Amygdala (tissue), 56 donors: ENCODE results near the gene P2RY2.
A peak's percentile ranks its signal among the peaks of the same experiment; 100 is the strongest.

Experiments used
- DNase-seq, 56 donors: peaks; one replicate each; lab custom pipeline; 2025; lab: John Stamatoyannopoulos, UW

Gene P2RY2

DNA sequence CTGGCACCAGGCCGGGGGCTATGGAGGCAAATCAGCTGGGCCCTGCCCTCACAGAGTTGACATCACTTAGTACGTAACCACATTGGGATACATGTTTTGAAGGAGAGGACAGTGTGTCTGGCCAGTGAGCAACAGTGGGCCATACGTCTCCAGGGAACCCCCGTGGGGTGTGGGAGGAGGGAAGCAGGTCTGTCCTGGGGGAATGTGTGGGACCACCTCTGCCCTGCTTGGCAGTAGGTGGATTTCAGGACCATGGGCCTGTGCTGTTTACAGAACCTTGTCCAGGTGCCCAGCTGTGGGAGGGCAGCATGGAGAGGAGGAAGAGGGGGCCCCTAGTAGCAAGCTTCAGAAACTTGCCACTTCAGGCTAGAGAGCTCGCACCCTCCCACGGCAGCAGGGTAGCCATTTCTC, 21.0 kb downstream of the P2RY2 start:
- DNase-seq: no peak

- no peak for DNase-seq
Measured at GRCh38 chr11:73239571-73240189, 21.6 kb downstream of the P2RY2 start.

- no peak for DNase-seq
Measured at GRCh38 chr11:73240190-73240781, 22.2 kb downstream of the P2RY2 start.

DNA sequence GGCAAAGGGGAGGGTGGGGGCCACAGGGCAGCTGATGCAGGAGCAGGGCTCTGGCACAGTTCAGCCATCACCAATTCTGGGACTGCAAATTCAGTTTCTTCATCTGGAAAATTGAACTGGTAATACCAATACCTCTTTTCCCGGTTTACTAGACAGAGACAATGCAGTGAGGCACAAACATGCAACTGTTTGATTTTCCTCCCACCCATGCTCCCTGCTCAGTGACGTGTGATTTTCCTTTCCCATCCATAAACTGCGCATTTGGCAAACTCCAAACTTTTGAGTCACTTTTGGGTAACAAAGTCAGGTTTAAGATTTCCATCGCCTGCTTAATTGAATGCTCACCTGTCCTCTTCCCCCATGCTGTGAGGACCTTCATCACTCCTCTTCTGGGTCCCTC, 23.2 kb downstream of the P2RY2 start:
- DNase-seq: no peak

DNA sequence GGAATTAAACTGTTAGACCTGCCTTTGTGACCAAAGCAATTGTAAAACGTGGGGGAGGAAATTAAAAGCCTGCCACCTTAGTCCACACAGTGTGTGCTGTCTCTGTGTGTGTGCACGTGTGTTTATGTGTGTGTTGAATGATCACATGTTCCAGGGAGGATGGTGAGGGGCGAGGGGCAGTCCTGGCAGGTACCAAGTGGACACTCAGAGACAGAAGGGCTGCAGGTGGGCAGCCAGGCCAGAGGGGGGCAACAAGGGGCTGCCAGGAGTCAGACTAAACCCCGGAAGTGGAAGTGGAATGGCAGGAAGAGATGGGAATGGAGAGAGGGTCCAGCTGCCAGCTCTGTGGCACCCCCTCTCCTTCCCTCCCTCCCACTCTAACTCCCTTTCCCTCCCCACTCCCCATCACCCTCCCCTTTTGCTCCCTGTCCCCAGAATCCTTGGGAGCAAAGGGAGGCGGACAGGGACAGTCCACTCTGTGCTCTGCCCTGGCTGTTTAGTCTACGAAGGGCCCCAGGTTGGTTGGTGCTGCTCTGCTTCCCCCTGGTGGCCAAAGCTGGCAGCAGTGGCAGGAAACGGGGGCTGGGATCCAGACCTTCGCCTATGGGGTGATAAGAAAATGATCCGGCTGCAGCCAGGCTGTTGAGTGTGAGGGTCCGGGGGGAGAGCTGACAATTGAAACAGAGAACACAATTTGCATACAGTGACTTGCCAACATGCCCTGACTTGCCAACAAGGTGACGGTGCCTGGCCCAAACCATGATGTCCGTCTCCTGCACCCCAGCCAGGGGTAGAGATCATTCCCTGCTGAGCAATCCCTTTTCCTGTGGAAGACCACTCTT, 24.4 kb downstream of the P2RY2 start:
- DNase-seq: peak in 48 of 56 donors; percentile 6 to 81 (median 51)

GRCh38 chr11:73243093-73243485, 25.0 kb downstream of the P2RY2 start:
- no peak for DNase-seq

- DNase-seq: no peak
Measured at GRCh38 chr11:73244589-73245240, 26.6 kb downstream of the P2RY2 start.

DNA sequence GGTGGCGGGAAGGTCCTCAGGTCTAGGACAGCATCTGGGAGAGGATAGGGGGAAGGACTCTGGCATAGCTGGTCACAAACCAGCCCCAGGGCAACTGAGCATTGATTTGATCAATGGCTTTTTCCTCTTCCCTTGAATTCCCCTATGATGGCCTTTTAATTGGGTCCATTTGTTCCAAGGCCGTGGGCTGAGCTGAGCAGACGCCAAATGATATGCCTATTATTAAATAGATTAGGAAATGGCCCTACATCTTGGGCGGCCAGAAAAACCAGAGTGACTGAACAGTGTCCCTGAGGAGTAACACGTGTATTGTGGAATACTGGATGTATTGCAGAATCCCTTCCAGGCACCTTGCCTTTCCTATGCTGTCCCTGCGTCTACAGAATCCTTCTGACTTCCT, 27.4 kb downstream of the P2RY2 start:
- no peak for DNase-seq

DNA sequence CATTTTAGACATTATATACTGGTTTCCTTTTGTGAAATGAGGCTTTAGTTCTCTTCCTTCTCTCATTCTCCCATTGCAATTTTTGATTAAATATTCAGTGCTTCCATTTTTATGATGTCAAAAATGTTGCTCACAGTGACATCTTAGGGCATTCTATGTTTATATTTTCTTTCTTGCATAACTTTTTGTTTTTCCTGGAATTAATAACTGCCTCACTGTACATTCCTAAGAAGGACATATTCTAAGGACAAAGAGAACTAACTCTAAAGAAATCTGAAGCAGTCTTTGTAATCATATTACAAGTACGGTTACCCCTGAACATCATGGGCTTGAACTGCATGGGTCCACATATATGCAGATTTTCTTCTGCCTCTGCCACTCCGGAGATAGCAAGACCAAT, 28.2 kb downstream of the P2RY2 start:
- DNase-seq: no peak

DNA sequence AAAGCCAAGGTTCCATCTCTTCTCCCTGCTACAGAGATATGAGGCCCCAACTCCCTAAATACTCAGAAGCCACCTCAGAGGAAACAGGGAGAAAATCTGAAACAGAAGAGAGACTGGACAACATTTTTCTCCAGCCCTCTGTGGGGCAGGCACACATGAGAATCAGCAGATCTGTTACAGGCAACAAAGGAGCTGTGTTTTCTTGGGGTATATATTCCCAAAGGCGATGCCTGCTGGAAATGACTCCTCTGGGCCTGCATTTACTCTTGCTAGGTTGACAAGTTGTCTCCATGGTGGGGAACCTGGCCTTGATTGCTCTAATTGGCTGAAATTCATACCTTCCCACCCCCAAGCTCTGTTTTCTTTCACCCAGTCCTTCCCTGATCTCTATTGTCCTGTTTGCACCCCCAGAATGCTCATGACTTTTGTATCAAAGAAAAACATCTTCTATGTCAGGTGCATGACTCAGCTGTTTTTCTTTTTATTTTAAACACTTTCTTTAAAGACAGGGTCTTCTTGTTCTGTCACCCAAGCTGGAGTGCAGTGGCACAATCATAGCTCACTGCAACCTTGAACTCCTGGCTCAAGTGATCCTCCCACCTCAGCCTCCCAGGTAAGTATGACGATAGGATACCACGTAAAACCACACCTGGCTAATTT, 30.6 kb downstream of the P2RY2 start:
- DNase-seq: no peak

DNA sequence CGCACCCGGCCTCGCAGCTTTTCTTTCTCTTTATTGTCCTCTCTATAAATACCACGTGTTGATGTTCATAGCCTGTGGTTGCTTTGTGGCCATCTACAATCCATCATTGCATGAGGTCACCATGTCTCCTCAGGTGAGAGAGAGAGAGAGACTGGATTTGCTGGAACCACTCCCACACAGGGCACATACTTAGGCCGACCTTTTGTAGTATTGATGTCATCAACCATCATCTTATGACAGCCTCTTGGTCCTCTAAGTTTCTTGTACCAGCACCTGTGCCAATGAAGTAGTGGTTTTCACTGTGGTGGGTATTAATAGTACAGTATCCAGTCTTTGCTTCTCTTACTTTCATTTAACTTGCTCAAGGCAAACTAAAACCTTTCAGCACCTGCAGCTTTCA, 31.2 kb downstream of the P2RY2 start:
- DNase-seq: no peak

- DNase-seq: no peak
Measured at GRCh38 chr11:73249853-73250783, 32.0 kb downstream of the P2RY2 start.

DNA sequence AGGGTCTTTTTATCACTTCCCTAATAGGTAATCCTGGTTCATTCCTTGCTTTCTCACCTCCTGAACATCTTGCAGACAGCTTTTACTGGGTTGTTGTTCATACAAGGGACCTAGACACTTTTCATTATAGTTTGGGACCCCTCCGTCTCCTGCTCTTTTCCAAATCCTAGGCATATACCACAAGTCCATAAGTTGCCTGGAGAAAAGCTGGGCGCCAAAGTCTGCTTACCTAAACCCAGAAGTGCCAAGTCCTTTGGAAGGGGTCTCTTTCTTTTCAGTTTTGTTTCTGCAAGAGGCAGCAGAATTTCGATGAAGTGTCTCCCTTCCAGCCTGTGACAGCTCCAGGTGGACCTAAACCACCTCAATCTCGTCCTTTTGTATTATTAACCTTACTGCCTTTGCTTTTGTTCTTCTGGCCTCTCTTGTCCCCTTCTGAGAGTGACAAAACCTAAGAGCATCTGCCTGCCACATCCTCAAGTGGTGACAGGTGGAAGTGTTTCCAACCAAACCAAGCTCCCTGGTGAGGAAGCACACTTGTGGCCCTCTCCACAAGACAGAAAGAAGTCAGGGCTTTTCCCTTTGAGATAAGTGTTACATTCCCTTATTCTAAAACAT, 34.6 kb downstream of the P2RY2 start:
- no peak for DNase-seq

DNA sequence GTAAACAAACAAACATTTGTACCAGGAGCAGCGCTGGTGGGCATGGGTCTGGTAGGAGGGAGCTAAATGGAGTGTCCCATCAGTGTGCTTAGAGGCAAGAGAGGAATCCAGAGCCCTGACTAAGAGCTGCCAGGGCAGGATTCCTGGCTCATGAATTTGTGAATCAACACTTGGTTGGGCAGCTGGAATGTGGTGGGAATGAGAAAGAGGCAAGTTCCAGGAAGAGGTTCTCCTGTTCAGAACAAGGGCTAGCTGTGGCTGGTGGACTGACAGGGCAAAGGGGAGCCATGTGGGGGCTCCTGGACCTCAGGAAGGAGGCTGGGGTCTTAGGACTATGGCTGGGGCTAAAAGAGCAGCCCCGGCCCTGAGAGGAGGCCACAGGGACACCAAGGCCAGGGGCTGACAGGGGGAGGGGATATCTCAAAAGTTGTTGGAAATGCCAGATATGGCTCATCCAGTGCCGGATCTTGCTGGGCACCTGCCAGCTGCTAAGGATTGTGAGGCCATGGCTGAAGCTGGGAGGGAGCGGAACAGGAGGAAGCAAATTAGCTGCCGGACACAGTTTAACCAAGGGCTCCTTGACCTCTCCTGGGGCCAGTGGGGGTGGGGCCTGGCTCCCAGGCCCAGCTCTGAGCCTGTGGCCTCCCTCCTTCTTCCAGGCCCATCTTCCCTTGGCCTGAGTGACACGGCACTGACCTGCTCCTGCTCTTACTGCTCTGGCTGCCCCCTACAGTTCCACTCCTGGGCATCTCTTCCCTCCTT, 39.4 kb downstream of the P2RY2 start:
- DNase-seq: peak in 3 of 56 donors; percentile 27 to 70 (median 42)

- no peak for DNase-seq
Measured at GRCh38 chr11:73258104-73259035, 40.3 kb downstream of the P2RY2 start.

GRCh38 chr11:73259406-73260126, 41.5 kb downstream of the P2RY2 start:
- DNase-seq: no peak

GRCh38 chr11:73260127-73260457, 42.0 kb downstream of the P2RY2 start:
- DNase-seq: no peak
